Spleen (tissue), 11 donors: ENCODE results near the gene SLC22A23. TPM values are rescaled to one million over a fixed set of nuclear protein-coding genes. Genes with fewer than 3 reads are reported as not detected.

Experiments used
- DNase-seq: peaks from one replicate; pipeline ENCODE4 v3.0.0-alpha.2; 2020
- H3K27ac ChIP-seq, 8 donors: fragments of 200-600 bp; sonication (generic) in 7 of 8; 1 replicate in 4 of 8; 2 replicates in 4 of 8; pipeline versions ENCODE4 v1.5.0 to v1.8.0; 2016 to 2021; ENCODE audit warnings: inconsistent platforms in 4 of 8, mild to moderate bottlenecking in 4 of 8, moderate library complexity in 1 of 8
- H3K27me3 ChIP-seq, 7 donors: fragments of 200-600 bp; sonication (generic) in 6 of 7; replicated peaks in 1 of 7; 1 replicate in 4 of 7; 2 replicates in 3 of 7; pipeline versions ENCODE4 v1.5.0 to v1.8.0; 2016 to 2021; ENCODE audit warnings: inconsistent platforms in 3 of 7, mild to moderate bottlenecking in 1 of 7
- H3K36me3 ChIP-seq, 6 donors: fragments of 200-600 bp; sonication (generic) in 5 of 6; 1 replicate in 4 of 6; 2 replicates in 2 of 6; pipeline versions ENCODE4 v1.5.0 to v1.8.0; 2016 to 2021; ENCODE audit warnings: inconsistent platforms in 2 of 6
- H3K4me1 ChIP-seq, 6 donors: fragments of 200-600 bp; sonication (generic) in 5 of 6; 1 replicate in 3 of 6; 2 replicates in 3 of 6; pipeline versions ENCODE4 v1.5.0 to v1.8.0; 2016 to 2021; ENCODE audit warnings: inconsistent platforms in 3 of 6
- H3K4me3 ChIP-seq, 8 donors: fragments of 200-600 bp; sonication (generic) in 7 of 8; 1 replicate in 4 of 8; 2 replicates in 4 of 8; pipeline versions ENCODE4 v1.5.0 to v1.8.0; 2016 to 2021; ENCODE audit warnings: inconsistent platforms in 4 of 8, mild to moderate bottlenecking in 4 of 8, moderate library complexity in 2 of 8
- H3K9me3 ChIP-seq, 8 donors: fragments of 200-600 bp; sonication (generic) in 7 of 8; 1 replicate in 4 of 8; 2 replicates in 4 of 8; pipeline versions ENCODE4 v1.5.0 to v1.8.0; 2016 to 2021; ENCODE audit warnings: inconsistent platforms in 4 of 8
- CTCF ChIP-seq, 11 experiments: fragments of 200-600 bp in 7 of 11; fragments of 450-650 bp in 4 of 11; sonication (generic) in 4 of 11; IDR thresholded peaks in 8 of 11; conservative IDR thresholded peaks in 3 of 11; 1 replicate in 7 of 11; 2 replicates in 4 of 11; pipeline versions ENCODE4 v1.4.0 to v1.8.0; 2016 to 2021; ENCODE audit warnings: antibody characterized with exemption in 11 of 11, inconsistent platforms in 4 of 11, mild to moderate bottlenecking in 1 of 11
- POLR2A ChIP-seq, 3 donors: fragments of 450-650 bp; IDR thresholded peaks; one replicate each; pipeline ENCODE4 v1.5.1; 2017; ENCODE audit warnings: antibody characterized with exemption in 3 of 3, mild to moderate bottlenecking in 1 of 3
- POLR2AphosphoS5 ChIP-seq, 3 donors: sonication (generic); formaldehyde crosslinking; IDR thresholded peaks; one replicate each; pipeline ENCODE4 v1.5.1; 2017; ENCODE audit warnings: antibody characterized with exemption in 3 of 3
- WGBS, 5 donors: extraction: QIAGEN DNeasy Blood & Tissue Kit in 3 of 5; methylation state at CpG; one replicate each; pipeline versions ENCODE4 v1.1.5 to v1.1.7; 2013 to 2018; 5-methylcytosine and 5-hydroxymethylcytosine counted together
- intact Hi-C: fragments of 100-400 bp; cut with DNase I; formaldehyde crosslinking; loops from one replicate; pipeline ENCODE4 v1.15.0; 2023; ENCODE audit warnings: low total_unique reads
- polyA plus RNA-seq, 3 donors: library from polyadenylated mRNA; stranded (reverse); fragments of 200-250 nt; gene quantifications; one replicate each; pipeline ENCODE4 v1.2.1, GENCODE V29; 2013
- total RNA-seq, 7 donors: library from RNA; depleted of rRNA in 3 of 7; stranded (reverse); fragments of >200 nt in 3 of 7; fragmentation: NEBNext Ultra II Directional in 4 of 7; extraction: Animal tissue kit (Norgen Biotek cat#: 25700) in 4 of 7; gene quantifications; one replicate each; pipeline versions ENCODE4 v1.1.0 to v1.2.1, GENCODE V29; 2016 to 2021
- donor health status: healthy with polysubstance abuse.
- donor health status: DM: no; HTN: no; CAD: no; lungs with moderate emphysema.
- donor health status: DM: no; HTN: no; CAD: no.
- donor health status: Bipolar disorder and iron deficiency.
- donor health status: healthy.
- donor health status: DM: no; HTN: no; CAD: no.
- donor health status: DM: yes; HTN: yes; CAD: no.

Gene SLC22A23
- total and polyA plus RNA-seq, 10 donors = 1.9 to 22.6 (median 18.3) TPM

GRCh38 chr6:3305216-3305565 lies 151.7 kb downstream of the SLC22A23 start:
- Histone ChIP-seq H3K27me3 (peaks cover 0 to 7% (median 0%) of the 10 kb centered on the region in 7 donors), H3K9me3 (peaks cover 0 to 5% (median 0%) of the 10 kb centered on the region in 8 donors), H3K27ac (no peak overlapping the region), H3K4me3 (no peak overlapping the region), H3K36me3 (no peaks in the 10 kb centered on the region), H3K4me1 (no peaks in the 10 kb centered on the region)
- intact Hi-C loops = no loop called here
- TF ChIP-seq CTCF (IDR thresholded peaks at IDR 0.05 in 8 of 11, conservative IDR thresholded peaks at IDR 0.05 in 3 of 11) = no peak
- TF ChIP-seq POLR2AphosphoS5 (IDR thresholded peaks at IDR 0.05) = no peak
- TF ChIP-seq POLR2A (IDR thresholded peaks at IDR 0.05) = no peak
- DNase-seq = peak; percentile 13
- WGBS, 5 donors = 86 to 96% (median 91%) methylated on average over 8 of the region's 8 CpGs

- Histone ChIP-seq H3K27me3 (peaks cover 0 to 7% (median 0%) of the 10 kb centered on the region in 7 donors), H3K27ac (no peak overlapping the region), H3K9me3 (peaks cover 0 to 5% (median 0%) of the 10 kb centered on the region in 8 donors), H3K4me3 (no peak overlapping the region), H3K4me1 (no peaks in the 10 kb centered on the region), H3K36me3 (no peaks in the 10 kb centered on the region)
- intact Hi-C loops = no loop called here
- 86 to 93% (median 89%) methylated on average over 16 of the region's 16 CpGs for WGBS, 5 donors
- TF ChIP-seq POLR2A (IDR thresholded peaks at IDR 0.05) (no peak), POLR2AphosphoS5 (IDR thresholded peaks at IDR 0.05) (no peak), CTCF (IDR thresholded peaks at IDR 0.05 in 8 of 11, conservative IDR thresholded peaks at IDR 0.05 in 3 of 11) (no peak)
- peak; percentile 32 for DNase-seq
Measured at GRCh38 chr6:3304500-3305215, 152.2 kb downstream of the SLC22A23 start.

GRCh38 chr6:3303795-3304411 lies 152.9 kb downstream of the SLC22A23 start:
- H3K27me3 ChIP-seq = peaks cover 0 to 7% (median 0%) of the 10 kb centered on the region in 7 donors
- H3K4me3 ChIP-seq = no peak overlapping the region
- H3K27ac ChIP-seq = no peak overlapping the region
- 89 to 96% (median 92%) methylated on average over 3 of the region's 3 CpGs for WGBS, 5 donors
- H3K36me3 ChIP-seq = no peaks in the 10 kb centered on the region
- no peaks in the 10 kb centered on the region for H3K4me1 ChIP-seq
- H3K9me3 ChIP-seq = peaks cover 0 to 5% (median 0%) of the 10 kb centered on the region in 8 donors
- intact Hi-C loops = no loop called here
- DNase-seq = peak; percentile 42
- no peak for TF ChIP-seq POLR2A (IDR thresholded peaks at IDR 0.05)
- TF ChIP-seq POLR2AphosphoS5 (IDR thresholded peaks at IDR 0.05) = no peak
- TF ChIP-seq CTCF (IDR thresholded peaks at IDR 0.05 in 8 of 11, conservative IDR thresholded peaks at IDR 0.05 in 3 of 11) = no peak

- Histone ChIP-seq H3K36me3 (no peaks in the 10 kb centered on the region), H3K9me3 (peaks cover 0 to 5% (median 0%) of the 10 kb centered on the region in 8 donors), H3K27ac (no peak overlapping the region), H3K4me3 (no peak overlapping the region), H3K27me3 (peaks cover 0 to 19% (median 0%) of the 10 kb centered on the region in 7 donors), H3K4me1 (no peaks in the 10 kb centered on the region)
- peak; percentile 38 for DNase-seq
- no peak for TF ChIP-seq CTCF (IDR thresholded peaks at IDR 0.05 in 8 of 11, conservative IDR thresholded peaks at IDR 0.05 in 3 of 11)
- TF ChIP-seq POLR2A (IDR thresholded peaks at IDR 0.05) = no peak
- no peak for TF ChIP-seq POLR2AphosphoS5 (IDR thresholded peaks at IDR 0.05)
- WGBS, 5 donors = 87 to 96% (median 95%) methylated on average over 8 of the region's 8 CpGs
- intact Hi-C loops = no loop called here
Measured at GRCh38 chr6:3301506-3301905, 155.3 kb downstream of the SLC22A23 start.
